Measurements from ENCODE around the gene CCDC174. TPM values are rescaled to one million over a fixed set of nuclear protein-coding genes. Genes with fewer than 3 reads are reported as not detected.

Gene CCDC174
- total and polyA plus RNA-seq, 2 donors (not counting 3 experiments of a cell fraction or from before 2014, with no cell fraction given), result 4.7 to 16.6 TPM

DNA sequence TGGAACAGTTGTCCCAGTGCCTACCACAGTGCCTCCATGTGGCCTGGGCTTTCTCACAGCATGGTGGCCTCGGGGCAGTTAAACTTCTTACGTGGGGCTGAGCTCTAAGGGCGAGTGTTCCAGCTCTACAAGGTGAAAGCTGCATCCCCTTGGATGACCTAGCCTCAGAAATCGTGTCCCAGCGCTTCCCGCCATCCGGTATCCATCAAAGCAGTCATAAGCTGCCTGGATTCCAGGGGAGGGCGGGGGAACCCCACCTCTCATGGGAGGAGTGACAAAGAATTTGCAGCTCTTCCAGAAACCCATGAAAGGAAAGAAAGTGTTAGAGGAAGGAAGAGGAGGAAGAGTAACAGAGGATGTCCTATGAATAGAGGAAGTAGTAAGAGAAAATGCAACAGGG is 45.8 kb upstream of the CCDC174 start:
- dilution Hi-C loops (cut with MboI; ENCODE audit: extremely low pct_ligation_motif_present, low sequenced_read_pairs), result no loop called here
- Histone ChIP-seq H3K4me1 (ENCODE audit: control insufficient read depth, extremely low read depth, insufficient read depth, low read length) (no peaks in the 10 kb centered on the region), H3K9me3 (replicated peaks; ENCODE audit: control insufficient read depth, insufficient read depth, low read length) (no peaks in the 10 kb centered on the region), H2AFZ (ENCODE audit: low read depth, low read length) (no peak overlapping the region), H3K27me3 (ENCODE audit: control insufficient read depth in 2 of 2, insufficient read depth in 2 of 2, low read length in 2 of 2) (peaks cover 32 to 35% of the 10 kb centered on the region in 2 experiments), H3K9me1 (replicated peaks; ENCODE audit: control insufficient read depth, extremely low read depth, insufficient read depth, low read length) (no peaks in the 10 kb centered on the region), H3K79me2 (ENCODE audit: control insufficient read depth, insufficient read depth, low read length) (no peaks in the 10 kb centered on the region), H3K27ac (ENCODE audit: insufficient read depth, low read depth, low read length) (no peak overlapping the region), H3K4me3 (replicated peaks in 1 of 3; ENCODE audit: insufficient read depth in 1 of 3, low read depth in 1 of 3, low read length in 3 of 3) (no peak overlapping the region), H4K20me1 (replicated peaks; ENCODE audit: control insufficient read depth, extremely low read depth, insufficient read depth, low read length) (no peaks in the 10 kb centered on the region), H3K4me2 (ENCODE audit: insufficient read depth, low read length) (no peak overlapping the region), H3K36me3 (ENCODE audit: control insufficient read depth in 2 of 2, extremely low read depth in 1 of 2, insufficient read depth in 2 of 2, low read length in 2 of 2) (no peaks in the 10 kb centered on the region), H3K9ac (replicated peaks; ENCODE audit: extremely low read depth, insufficient read depth, low read length) (no peak overlapping the region)
- DNase-seq (ENCODE audit: low read depth, low spot score), result no peak
- intact Hi-C loops (cut with micrococcal nuclease), result no loop called here
- no peak for FAIRE-seq
- no TSS peak for BruUV-seq (replicated peaks)
- POLR2A ChIA-PET, result no interaction called here
- TF ChIP-seq MYC (IDR thresholded peaks at IDR 0.05; ENCODE audit: low read depth, low read length) (no peak), JUN (IDR thresholded peaks at IDR 0.05; ENCODE audit: borderline replicate concordance, insufficient read depth, insufficient read length, low read depth) (no peak), GATA2 (IDR thresholded peaks at IDR 0.05; ENCODE audit: insufficient read depth, insufficient read length, low read depth, low read length) (no peak), EZH2 (IDR thresholded peaks at IDR 0.05; ENCODE audit: borderline replicate concordance, low read depth, low read length, severe bottlenecking) (no peak), FOS (IDR thresholded peaks at IDR 0.05; ENCODE audit: borderline replicate concordance, insufficient read depth, low read length) (no peak), POLR2A (IDR thresholded peaks at IDR 0.05; ENCODE audit: low read depth, low read length) (no peak), POLR2AphosphoS5 (IDR thresholded peaks at IDR 0.05; ENCODE audit: insufficient read depth, low read depth, low read length) (no peak)
- TF ChIP-seq, protein P1, sequence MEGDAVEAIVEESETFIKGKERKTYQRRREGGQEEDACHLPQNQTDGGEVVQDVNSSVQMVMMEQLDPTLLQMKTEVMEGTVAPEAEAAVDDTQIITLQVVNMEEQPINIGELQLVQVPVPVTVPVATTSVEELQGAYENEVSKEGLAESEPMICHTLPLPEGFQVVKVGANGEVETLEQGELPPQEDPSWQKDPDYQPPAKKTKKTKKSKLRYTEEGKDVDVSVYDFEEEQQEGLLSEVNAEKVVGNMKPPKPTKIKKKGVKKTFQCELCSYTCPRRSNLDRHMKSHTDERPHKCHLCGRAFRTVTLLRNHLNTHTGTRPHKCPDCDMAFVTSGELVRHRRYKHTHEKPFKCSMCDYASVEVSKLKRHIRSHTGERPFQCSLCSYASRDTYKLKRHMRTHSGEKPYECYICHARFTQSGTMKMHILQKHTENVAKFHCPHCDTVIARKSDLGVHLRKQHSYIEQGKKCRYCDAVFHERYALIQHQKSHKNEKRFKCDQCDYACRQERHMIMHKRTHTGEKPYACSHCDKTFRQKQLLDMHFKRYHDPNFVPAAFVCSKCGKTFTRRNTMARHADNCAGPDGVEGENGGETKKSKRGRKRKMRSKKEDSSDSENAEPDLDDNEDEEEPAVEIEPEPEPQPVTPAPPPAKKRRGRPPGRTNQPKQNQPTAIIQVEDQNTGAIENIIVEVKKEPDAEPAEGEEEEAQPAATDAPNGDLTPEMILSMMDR (IDR thresholded peaks at IDR 0.05; ENCODE audit: extremely low read depth in 1 of 2, insufficient read depth in 1 of 2, low read depth in 1 of 2, low read length in 2 of 2), result no peak
- TF ChIP-seq, protein P2, sequence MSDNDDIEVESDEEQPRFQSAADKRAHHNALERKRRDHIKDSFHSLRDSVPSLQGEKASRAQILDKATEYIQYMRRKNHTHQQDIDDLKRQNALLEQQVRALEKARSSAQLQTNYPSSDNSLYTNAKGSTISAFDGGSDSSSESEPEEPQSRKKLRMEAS (IDR thresholded peaks at IDR 0.05; ENCODE audit: insufficient read depth, insufficient read length), result no peak
- CTCF ChIA-PET, result interaction anchor here (0.7 to 2.0 kb wide), 3 partner anchors 8 to 402 kb away, joined by 3 to 7 read pairs (median 3); no protein-coding TSS in a partner anchor

Measured in endothelial cell of umbilical vein (primary cell).